Fibroblast of villous mesenchyme (primary cell): ENCODE measurements around the gene FHOD3. TPM values are rescaled to one million over a fixed set of nuclear protein-coding genes. Genes with fewer than 3 reads are reported as not detected.

Experiments
- DNase-seq: peaks from one replicate; pipeline ENCODE4 v3.0.0-alpha.2; 2010; ENCODE audit warnings: low read depth
- H3K4me3 ChIP-seq: 2 replicates; pipeline ENCODE4 v1.5.1; 2011; ENCODE audit warnings: low read depth, mild to moderate bottlenecking, low read length
- total RNA-seq: library from RNA; depleted of rRNA; stranded (reverse); fragments of >200 nt; gene quantifications from 2 replicates; pipeline ENCODE4 v1.2.3, GENCODE V29; 2012
- TF ChIP-seq, protein P1 (sequence below): IDR thresholded peaks from 2 replicates; pipeline ENCODE4 v1.5.1; 2012; ENCODE audit warnings: low read depth, mild to moderate bottlenecking, low read length; ENCODE audit not compliant: insufficient read depth

FHOD3 gene
- total RNA-seq, 1 donor = 5.2 TPM

- DNase-seq = no peak
- TF ChIP-seq, protein P1, sequence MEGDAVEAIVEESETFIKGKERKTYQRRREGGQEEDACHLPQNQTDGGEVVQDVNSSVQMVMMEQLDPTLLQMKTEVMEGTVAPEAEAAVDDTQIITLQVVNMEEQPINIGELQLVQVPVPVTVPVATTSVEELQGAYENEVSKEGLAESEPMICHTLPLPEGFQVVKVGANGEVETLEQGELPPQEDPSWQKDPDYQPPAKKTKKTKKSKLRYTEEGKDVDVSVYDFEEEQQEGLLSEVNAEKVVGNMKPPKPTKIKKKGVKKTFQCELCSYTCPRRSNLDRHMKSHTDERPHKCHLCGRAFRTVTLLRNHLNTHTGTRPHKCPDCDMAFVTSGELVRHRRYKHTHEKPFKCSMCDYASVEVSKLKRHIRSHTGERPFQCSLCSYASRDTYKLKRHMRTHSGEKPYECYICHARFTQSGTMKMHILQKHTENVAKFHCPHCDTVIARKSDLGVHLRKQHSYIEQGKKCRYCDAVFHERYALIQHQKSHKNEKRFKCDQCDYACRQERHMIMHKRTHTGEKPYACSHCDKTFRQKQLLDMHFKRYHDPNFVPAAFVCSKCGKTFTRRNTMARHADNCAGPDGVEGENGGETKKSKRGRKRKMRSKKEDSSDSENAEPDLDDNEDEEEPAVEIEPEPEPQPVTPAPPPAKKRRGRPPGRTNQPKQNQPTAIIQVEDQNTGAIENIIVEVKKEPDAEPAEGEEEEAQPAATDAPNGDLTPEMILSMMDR = no peak
- no peak overlapping the region for H3K4me3 ChIP-seq
Observed at GRCh38 chr18:36519358-36519757, 221.8 kb downstream of the FHOD3 start.

- no peak for DNase-seq
- no peak overlapping the region for H3K4me3 ChIP-seq
- TF ChIP-seq, protein P1 = no peak
Observed at GRCh38 chr18:36522509-36522908, 225.0 kb downstream of the FHOD3 start.

DNA sequence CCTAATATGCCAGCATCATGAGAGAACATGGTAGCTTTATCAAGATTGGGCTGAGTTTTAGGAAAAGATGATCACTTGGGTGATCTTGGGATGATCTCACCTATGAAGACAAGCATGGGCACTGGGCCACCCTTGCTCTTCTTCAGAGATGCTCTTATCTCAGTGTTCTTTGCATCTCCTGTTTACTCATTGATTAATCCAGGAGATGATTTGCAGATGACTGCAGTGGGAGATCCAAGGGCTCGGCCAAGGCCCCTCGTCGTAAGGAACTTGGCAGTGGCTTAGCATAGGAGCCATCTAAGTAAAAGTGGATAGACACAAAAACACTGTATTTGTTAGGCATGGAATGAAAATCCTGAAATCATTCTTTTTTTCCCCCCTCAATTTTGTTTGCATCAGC lies 228.4 kb downstream of the FHOD3 start:
- DNase-seq = no peak
- no peak overlapping the region for H3K4me3 ChIP-seq
- TF ChIP-seq, protein P1 = no peak

- TF ChIP-seq, protein P1 = no peak
- H3K4me3 ChIP-seq = no peak overlapping the region
- no peak for DNase-seq
Observed at GRCh38 chr18:36526611-36527010, 229.1 kb downstream of the FHOD3 start.

GRCh38 chr18:36527051-36527450 lies 229.5 kb downstream of the FHOD3 start:
- no peak for DNase-seq
- H3K4me3 ChIP-seq = no peak overlapping the region

GRCh38 chr18:36527740-36528455 lies 230.4 kb downstream of the FHOD3 start:
- TF ChIP-seq, protein P1 = no peak
- DNase-seq = no peak
- no peak overlapping the region for H3K4me3 ChIP-seq

More at GRCh38 chr18:36527051-36527450, 229.5 kb downstream of the FHOD3 start:
- TF ChIP-seq, protein P1 = no peak

- TF ChIP-seq, protein P1 = no peak
- no peak overlapping the region for H3K4me3 ChIP-seq
- no peak for DNase-seq
Observed at GRCh38 chr18:36529747-36530146, 232.2 kb downstream of the FHOD3 start.
